HG02981 (cell line): Measurements from ENCODE around the gene NMU.
"Not testable (repeated sequence)": the region's sequence is repeated elsewhere in the genome, so short reads cannot be mapped to it uniquely, and the experiment has no call there.

Source experiments
- ATAC-seq: cut with Tn5 transposase; IDR thresholded peaks from one replicate; pipeline ENCODE4 v1.9.1; 2021; ENCODE audit warnings: mild to moderate bottlenecking, moderate library complexity; ENCODE audit not compliant: unreplicated experiment

Gene NMU

DNA sequence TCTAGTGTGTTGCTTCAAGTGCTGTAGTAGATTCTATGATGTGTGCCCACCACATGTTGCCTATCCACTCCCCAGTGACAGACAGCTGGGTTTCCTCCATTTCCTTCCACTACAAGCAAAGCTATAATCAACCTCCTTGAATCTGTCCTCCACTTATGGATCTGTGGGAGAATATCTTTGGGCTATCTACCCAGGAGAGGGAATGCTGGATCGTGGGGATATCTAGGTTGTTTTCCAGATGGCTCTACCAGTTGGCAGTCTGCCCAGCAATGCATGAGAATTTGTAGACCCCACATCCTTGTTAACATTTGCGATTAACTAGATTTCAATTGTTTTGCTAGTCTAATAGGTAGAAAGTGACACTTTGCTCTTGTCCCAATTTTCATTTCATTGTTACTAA, 10.3 kb downstream of the NMU start:
- ATAC-seq: no peak

DNA sequence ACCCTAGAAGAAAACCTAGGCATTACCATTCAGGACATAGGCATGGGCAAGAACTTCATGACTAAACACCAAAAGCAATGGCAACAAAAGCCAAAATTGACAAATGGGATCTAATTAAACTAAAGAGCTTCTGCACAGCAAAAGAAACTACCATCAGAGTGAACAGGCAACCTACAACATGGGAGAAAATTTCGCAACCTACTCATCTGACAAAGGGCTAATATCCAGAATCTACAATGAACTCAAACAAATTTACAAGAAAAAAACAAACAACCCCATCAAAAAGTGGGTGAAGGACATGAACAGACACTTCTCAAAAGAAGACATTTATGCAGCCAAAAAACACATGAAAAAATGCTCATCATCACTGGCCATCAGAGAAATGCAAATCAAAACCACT, 12.0 kb downstream of the NMU start:
- not testable (repeated sequence) for ATAC-seq

GRCh38 chr4:55618546-55619143, 17.5 kb downstream of the NMU start:
- no peak for ATAC-seq

- ATAC-seq: peak; percentile 95
Measured at GRCh38 chr4:55617587-55618197, 18.4 kb downstream of the NMU start.

DNA sequence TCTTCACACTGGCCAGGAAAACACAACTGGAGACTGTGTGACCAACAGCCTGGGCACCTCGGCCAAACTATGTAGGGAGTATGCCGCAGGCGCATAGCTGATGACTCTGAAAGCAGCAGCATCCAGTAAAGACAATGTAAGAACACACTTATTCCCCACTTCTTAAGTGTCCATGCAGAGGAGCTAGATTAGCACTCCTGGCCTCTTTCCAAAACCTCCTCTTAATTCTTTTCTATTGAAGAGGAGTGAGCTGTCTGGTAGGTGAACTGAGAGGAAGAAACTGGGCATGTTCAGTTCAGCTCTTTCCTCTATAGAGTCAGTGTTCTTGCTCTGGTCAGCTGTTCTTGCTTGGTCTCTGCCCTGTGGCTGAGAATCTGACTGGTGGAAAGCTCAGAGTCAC, 21.1 kb downstream of the NMU start:
- no peak for ATAC-seq

DNA sequence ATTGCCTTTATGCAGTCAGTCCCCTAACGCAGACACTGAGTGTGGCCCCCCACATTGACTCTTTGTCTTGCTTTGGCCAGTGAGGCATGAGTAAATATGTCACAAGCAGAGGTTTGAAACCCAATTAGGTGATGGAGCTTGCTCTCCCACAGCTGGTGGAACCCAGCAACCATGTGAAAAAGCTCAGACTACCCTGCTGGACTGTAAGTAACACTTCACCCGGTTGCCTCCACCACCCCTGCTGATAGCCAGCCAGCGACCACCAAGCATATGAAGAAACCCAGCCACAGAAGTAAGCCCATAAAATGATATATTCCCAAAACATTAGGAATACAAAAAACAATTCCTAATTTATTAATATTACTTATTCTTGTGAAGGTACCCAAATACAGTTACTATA, 22.5 kb downstream of the NMU start:
- no peak for ATAC-seq

- no peak for ATAC-seq
Measured at GRCh38 chr4:55612341-55612740, 23.8 kb downstream of the NMU start.

GRCh38 chr4:55611358-55612059, 24.6 kb downstream of the NMU start:
- ATAC-seq: no peak

- ATAC-seq: no peak
Measured at GRCh38 chr4:55610381-55610780, 25.7 kb downstream of the NMU start.

DNA sequence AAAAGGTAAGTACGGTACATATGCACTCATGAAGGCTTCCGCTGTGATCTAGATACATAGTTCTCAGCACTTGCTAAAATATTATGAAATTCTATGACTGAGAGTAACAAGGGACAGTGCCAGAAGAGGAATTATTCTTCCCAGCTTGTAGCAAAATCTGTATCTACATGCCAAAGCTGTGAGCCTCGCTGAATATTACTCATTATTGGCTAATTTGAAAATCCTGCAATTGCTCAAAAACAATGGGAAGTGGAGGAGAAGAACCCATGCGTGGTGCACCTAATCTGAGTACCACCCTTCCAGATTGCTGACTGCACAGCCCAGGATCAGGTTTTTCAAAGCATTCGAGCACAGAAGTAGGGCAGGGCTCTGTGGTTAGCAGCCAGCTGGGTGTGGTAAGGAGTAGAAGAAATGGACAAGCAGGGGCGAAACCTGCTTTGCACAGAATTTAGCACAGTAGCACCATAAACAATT, 26.7 kb downstream of the NMU start:
- no peak for ATAC-seq

GRCh38 chr4:55608591-55608990, 27.5 kb downstream of the NMU start:
- ATAC-seq: no peak

- no peak for ATAC-seq
Measured at GRCh38 chr4:55604996-55605395, 31.1 kb downstream of the NMU start.

GRCh38 chr4:55600640-55601039, 35.5 kb downstream of the NMU start:
- ATAC-seq: no peak

DNA sequence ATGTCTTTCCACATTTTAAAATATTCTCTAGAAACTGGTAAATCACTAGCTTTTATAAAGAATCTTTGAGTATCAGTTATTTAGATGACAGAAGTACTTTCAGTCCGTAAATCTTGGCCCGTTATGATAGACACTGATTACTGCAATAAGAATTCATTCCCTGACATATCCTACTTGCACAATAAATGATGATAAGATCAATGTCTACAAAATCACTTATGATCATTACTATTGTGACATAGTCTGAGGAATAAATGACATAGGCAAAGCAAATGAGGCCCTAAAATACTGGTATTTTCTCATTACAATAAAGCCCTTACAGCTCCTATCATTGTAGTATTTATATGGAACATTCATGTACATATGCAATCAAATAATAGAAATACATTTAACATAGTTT, 37.5 kb downstream of the NMU start:
- no peak for ATAC-seq

- ATAC-seq: no peak
Measured at GRCh38 chr4:55592014-55592413, 44.1 kb downstream of the NMU start, which contains the start of gene PDCL2. Gene PDCL2 (minus strand): TSS chr4:55592245. CDS start chr4:55592109, 136 bp downstream.

- no peak for ATAC-seq
Measured at GRCh38 chr4:55588160-55588559, 47.9 kb downstream of the NMU start.

- ATAC-seq: not testable (repeated sequence)
Measured at GRCh38 chr4:55582773-55583172, 53.3 kb downstream of the NMU start.

- no peak for ATAC-seq
Measured at GRCh38 chr4:55578341-55579010, 57.6 kb downstream of the NMU start.

GRCh38 chr4:55575513-55575912, 60.6 kb downstream of the NMU start:
- ATAC-seq: no peak

DNA sequence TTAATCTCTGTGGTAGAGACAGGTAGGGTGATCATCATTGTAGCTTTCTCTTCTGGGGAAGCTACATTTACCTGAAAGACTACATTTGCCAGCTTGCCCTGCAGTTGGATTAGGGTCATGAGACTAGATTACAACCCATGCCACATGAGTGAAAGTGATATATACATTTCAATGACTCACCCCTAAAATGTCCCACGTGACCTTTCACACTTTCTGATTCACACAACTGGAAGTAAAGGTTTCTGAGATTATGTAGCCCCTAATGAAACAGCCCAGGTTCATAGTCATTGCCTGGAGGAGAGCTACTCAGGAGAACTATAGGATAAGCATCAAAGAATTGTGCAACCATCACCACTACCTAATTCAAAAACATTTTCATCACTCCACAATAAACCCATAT, 61.8 kb downstream of the NMU start:
- ATAC-seq: no peak

GRCh38 chr4:55571806-55572205, 64.3 kb downstream of the NMU start:
- ATAC-seq: no peak
